HCT116 (cell line): Measurements from ENCODE around the gene ADGRE2. TPM values are rescaled to one million over a fixed set of nuclear protein-coding genes. Genes with fewer than 3 reads are reported as not detected.

ENCODE experiments used
- ATAC-seq: fragments of 200-7000 bp; cut with Tn5 transposase; 2 replicates; pipeline ENCODE4 v1.9.1; 2020; ENCODE audit warnings: mild to moderate bottlenecking, moderate library complexity
- BruUV-seq: library from RNA; stranded (reverse); fragments of 400-500 nt; replicated peaks from 2 replicates; lab custom pipeline; 2021; lab: Mats Ljungman, UMichigan
- CTCF ChIA-PET: fragments of 300-600 bp; sonication (Branson Sonifier 250); formaldehyde crosslinking; loops from one replicate; lab custom pipeline; 2021; ENCODE audit warnings: antibody characterized with exemption; lab: Charles Lee
- POLR2A ChIA-PET: fragments of 300-600, 350-600 bp; sonication (Branson Sonifier 250); formaldehyde crosslinking; loops from one replicate; lab custom pipeline; 2021; ENCODE audit warnings: antibody characterized with exemption; lab: Charles Lee
- RAD21 ChIA-PET, 2 experiments: fragments of 300-600 bp; sonication (Branson Sonifier 250); formaldehyde crosslinking; loops; one replicate each; lab custom pipeline; 2023; ENCODE audit warnings: low total read pairs in 2 of 2; ENCODE audit not compliant: uncharacterized antibody in 2 of 2, unreplicated experiment in 2 of 2, low non-redundant PET in 1 of 2; lab: Charles Lee
- DNase-seq: peaks from one replicate; pipeline ENCODE4 v3.0.0-alpha.2; 2010; ENCODE audit warnings: low read depth, low spot score
- H2AFZ ChIP-seq: fragments of 200-600 bp; shearing (Covaris generic), sonication (generic); 2 replicates; pipeline ENCODE4 v1.6.1; 2017; ENCODE audit warnings: low read depth, mixed run types, mixed read lengths, antibody characterized with exemption, low read length; ENCODE audit not compliant: poor library complexity, severe bottlenecking
- H3K27ac ChIP-seq: 2 replicates; pipeline ENCODE4 v1.5.1; 2012; ENCODE audit warnings: low read depth, low read length
- H3K27me3 ChIP-seq: fragments of 200-600 bp; sonication (generic); 2 replicates; pipeline ENCODE4 v1.6.1; 2016; ENCODE audit warnings: mixed run types, low read length, mixed read lengths; ENCODE audit not compliant: insufficient read depth
- H3K36me3 ChIP-seq, 2 experiments: fragments of 200-500 bp in 1 of 2; fragments of 200-600 bp in 1 of 2; sonication (Bioruptor generic) in 1 of 2; sonication (generic) in 1 of 2; 2 replicates each; pipeline versions ENCODE4 v1.5.1 to v1.6.1; 2014 to 2016; ENCODE audit warnings: low read length in 2 of 2, inconsistent platforms in 1 of 2, mixed read lengths in 1 of 2, mixed run types in 1 of 2; ENCODE audit not compliant: insufficient read depth in 2 of 2, control insufficient read depth in 1 of 2
- H3K4me1 ChIP-seq, 2 experiments: fragments of 200-600 bp in 1 of 2; sonication (generic) in 1 of 2; 2 replicates each; pipeline versions ENCODE4 v1.5.1 to v1.6.1; 2012 to 2017; ENCODE audit warnings: low read length in 2 of 2, inconsistent platforms in 1 of 2, mild to moderate bottlenecking in 1 of 2, mixed read lengths in 1 of 2, mixed run types in 1 of 2, moderate library complexity in 1 of 2; ENCODE audit not compliant: insufficient read depth in 2 of 2, control insufficient read depth in 1 of 2
- H3K4me2 ChIP-seq: fragments of 200-600 bp; sonication (generic); 2 replicates; pipeline ENCODE4 v1.6.1; 2017; ENCODE audit warnings: mixed run types, low read length, mixed read lengths
- H3K4me3 ChIP-seq, 2 experiments: fragments of 200-600 bp in 1 of 2; sonication (generic) in 1 of 2; replicated peaks in 1 of 2; 2 replicates each; pipeline ENCODE4 v1.5.1; 2011 to 2016; ENCODE audit warnings: low read length in 2 of 2, control low read depth in 1 of 2, low read depth in 1 of 2, mild to moderate bottlenecking in 1 of 2, mixed read lengths in 1 of 2, mixed run types in 1 of 2
- H3K79me2 ChIP-seq: fragments of 200-600 bp; sonication (generic); 2 replicates; pipeline ENCODE4 v1.6.1; 2017; ENCODE audit warnings: mild to moderate bottlenecking, mixed run types, low read length, moderate library complexity, mixed read lengths; ENCODE audit not compliant: insufficient read depth
- H3K9ac ChIP-seq: fragments of 200-600 bp; sonication (generic); 2 replicates; pipeline ENCODE4 v1.6.1; 2016; ENCODE audit warnings: low read length, mixed read lengths
- H3K9me2 ChIP-seq: fragments of 200-600 bp; sonication (generic), shearing (Covaris generic); 2 replicates; pipeline ENCODE4 v1.6.1; 2017; ENCODE audit warnings: mixed run types, mild to moderate bottlenecking, moderate library complexity; ENCODE audit not compliant: insufficient read depth
- H3K9me3 ChIP-seq, 2 experiments: fragments of 200-500 bp in 1 of 2; fragments of 200-600 bp in 1 of 2; sonication (Bioruptor generic) in 1 of 2; sonication (generic) in 1 of 2; 2 replicates each; pipeline ENCODE4 v1.6.1; 2014 to 2017; ENCODE audit warnings: low read length in 2 of 2, mixed read lengths in 2 of 2, inconsistent platforms in 1 of 2, low read depth in 1 of 2, mild to moderate bottlenecking in 1 of 2, mixed run types in 1 of 2, moderate library complexity in 1 of 2; ENCODE audit not compliant: control insufficient read depth in 1 of 2, insufficient read depth in 1 of 2
- H4K20me1 ChIP-seq: fragments of 200-600 bp; sonication (generic), shearing (Covaris generic); 2 replicates; pipeline ENCODE4 v1.6.1; 2017; ENCODE audit warnings: mixed run types, mild to moderate bottlenecking, moderate library complexity; ENCODE audit not compliant: insufficient read depth
- CBX3 ChIP-seq: IDR thresholded peaks from 2 replicates; pipeline ENCODE4 v1.6.1; 2012; ENCODE audit warnings: low read depth
- ELF1 ChIP-seq: IDR thresholded peaks from 2 replicates; pipeline ENCODE4 v1.6.1; 2012; ENCODE audit warnings: low read depth, borderline replicate concordance
- EZH2 ChIP-seq: fragments of 200-600 bp; sonication (generic); IDR thresholded peaks from 2 replicates; pipeline ENCODE4 v1.6.1; 2017; ENCODE audit warnings: antibody characterized with exemption, mixed run types
- JUND ChIP-seq: IDR thresholded peaks from 2 replicates; pipeline ENCODE4 v1.6.1; 2012
- MAX ChIP-seq: IDR thresholded peaks from 2 replicates; pipeline ENCODE4 v1.6.1; 2012
- REST ChIP-seq: IDR thresholded peaks from 2 replicates; pipeline ENCODE4 v1.6.1; 2012; ENCODE audit warnings: low read depth
- SIN3A ChIP-seq: IDR thresholded peaks from 2 replicates; pipeline ENCODE4 v1.6.1; 2012; ENCODE audit warnings: low read depth
- TCF7L2 ChIP-seq: IDR thresholded peaks from 2 replicates; pipeline ENCODE4 v1.7.0; 2011; ENCODE audit warnings: borderline replicate concordance, inconsistent platforms; ENCODE audit not compliant: insufficient read depth, insufficient read length; ENCODE audit errors: extremely low read depth
- ZFX ChIP-seq: fragments of 450-650 bp; IDR thresholded peaks from 2 replicates; pipeline ENCODE4 v1.6.1; 2017
- intact Hi-C: fragments of 100-400 bp; cut with micrococcal nuclease; formaldehyde crosslinking; loops from 2 replicates; pipeline ENCODE4 v1.10.0; 2022
- total RNA-seq: library from RNA; stranded (reverse); gene quantifications from one replicate; pipeline ENCODE4 v1.2.1, GENCODE V29; 2021; ENCODE audit not compliant: unreplicated experiment

Gene ADGRE2
- total RNA-seq, 1 experiment from 2014 or later, result 8.4 TPM

- ATAC-seq (no peak), DNase-seq (no peak)
- Histone ChIP-seq H3K9ac (no peak overlapping the region), H3K27ac (no peak overlapping the region), H3K4me2 (no peak overlapping the region), H3K27me3 (no peaks in the 10 kb centered on the region), H3K4me3 (no peak overlapping the region), H3K9me2 (no peaks in the 10 kb centered on the region), H3K4me1 (peaks cover 0 to under 1% of the 10 kb centered on the region in 2 experiments; a peak in 1 of 4 replicates)
- BruUV-seq, result no TSS peak
- ChIA-PET RAD21 (no interaction called here), CTCF (no interaction called here), POLR2A (no interaction called here)
- TF ChIP-seq EZH2, result no peak
- no peak for TF ChIP-seq JUND
- TF ChIP-seq TCF7L2, result no peak
- no peak for TF ChIP-seq SIN3A
- no peak for TF ChIP-seq CBX3
- TF ChIP-seq MAX, result no peak
- no peak for TF ChIP-seq ELF1
- no peak for TF ChIP-seq REST
- TF ChIP-seq ZFX, result no peak
- TF ChIP-seq, all 23 proteins: peak for 0
- Histone ChIP-seq H3K36me3 (peaks cover 5 to 16% of the 10 kb centered on the region in 2 experiments; a peak in 2 of 4 replicates), H3K9me3 (no peaks in the 10 kb centered on the region), H3K79me2 (no peaks in the 10 kb centered on the region), H2AFZ (no peak overlapping the region), H4K20me1 (no peaks in the 10 kb centered on the region)
- intact Hi-C loops, result no loop called here
Observed at GRCh38 chr19:14770136-14770535, 8.2 kb downstream of the ADGRE2 start.
